ENCODE measurements around the gene TMEM256.

The TMEM256 gene

GRCh38 chr17:7429722-7430121, 25.8 kb upstream of the TMEM256 start:
- DNase-seq (ENCODE audit: low read depth in 2 of 2) = no peak

GRCh38 chr17:7428557-7428956, 24.7 kb upstream of the TMEM256 start, which contains the start of gene SPEM3:
TSS of gene SPEM3 (plus strand) at chr17:7428857. CDS start at chr17:7428903, 46 bp downstream.
- DNase-seq (ENCODE audit: low read depth in 2 of 2) = no peak

GRCh38 chr17:7427549-7427948, 23.7 kb upstream of the TMEM256 start:
- no peak for DNase-seq (ENCODE audit: low read depth in 2 of 2)

GRCh38 chr17:7426896-7427489, 23.1 kb upstream of the TMEM256 start:
- DNase-seq (ENCODE audit: low read depth in 2 of 2) = no peak

GRCh38 chr17:7426203-7426863, 22.4 kb upstream of the TMEM256 start:
- DNase-seq (ENCODE audit: low read depth in 2 of 2) = no peak

- DNase-seq (ENCODE audit: low read depth in 2 of 2) = no peak
Observed at GRCh38 chr17:7425756-7426155, 21.9 kb upstream of the TMEM256 start.

- no peak for DNase-seq (ENCODE audit: low read depth in 2 of 2)
Observed at GRCh38 chr17:7425316-7425715, 21.4 kb upstream of the TMEM256 start, which contains the start of gene SPEM2. TSS of gene SPEM2 (plus strand) at chr17:7425616. CDS start at chr17:7425689, 73 bp downstream.

GRCh38 chr17:7423679-7424078, 19.8 kb upstream of the TMEM256 start:
- DNase-seq (ENCODE audit: low read depth in 2 of 2) = no peak

GRCh38 chr17:7421186-7421585, 17.3 kb upstream of the TMEM256 start:
- DNase-seq (ENCODE audit: low read depth in 2 of 2) = no peak

- no peak for DNase-seq (ENCODE audit: low read depth in 2 of 2)
Observed at GRCh38 chr17:7419819-7420610, 16.1 kb upstream of the TMEM256 start, which contains the start of gene SPEM1. TSS of gene SPEM1 (plus strand) at chr17:7420324. CDS start at chr17:7420385, 61 bp downstream.

GRCh38 chr17:7418472-7419152, 14.7 kb upstream of the TMEM256 start:
- DNase-seq (ENCODE audit: low read depth in 2 of 2) = no peak

GRCh38 chr17:7417056-7417655, 13.3 kb upstream of the TMEM256 start:
- DNase-seq (ENCODE audit: low read depth in 2 of 2) = no peak

GRCh38 chr17:7416323-7416722, 12.4 kb upstream of the TMEM256 start:
- DNase-seq (ENCODE audit: low read depth in 2 of 2) = no peak

- DNase-seq (ENCODE audit: low read depth in 2 of 2) = no peak
Observed at GRCh38 chr17:7415784-7416183, 11.9 kb upstream of the TMEM256 start.

GRCh38 chr17:7414837-7415236, 10.9 kb upstream of the TMEM256 start:
- DNase-seq (ENCODE audit: low read depth in 2 of 2) = no peak

GRCh38 chr17:7413346-7413985, 9.6 kb upstream of the TMEM256 start:
- no peak for DNase-seq (ENCODE audit: low read depth in 2 of 2)

- no peak for DNase-seq (ENCODE audit: low read depth in 2 of 2)
Observed at GRCh38 chr17:7411427-7411750, 7.5 kb upstream of the TMEM256 start.

- DNase-seq (ENCODE audit: low read depth in 2 of 2) = no peak
Observed at GRCh38 chr17:7410634-7411426, 6.9 kb upstream of the TMEM256 start.

- DNase-seq (ENCODE audit: low read depth in 2 of 2) = no peak
Observed at GRCh38 chr17:7409716-7410115, 5.8 kb upstream of the TMEM256 start.

GRCh38 chr17:7408863-7409262, 5.0 kb upstream of the TMEM256 start:
- DNase-seq (ENCODE audit: low read depth in 2 of 2) = no peak
